GM18858 (cell line): ENCODE measurements around the gene MAP3K20.
A peak's percentile ranks its signal among the peaks of the same experiment; 100 is the strongest.

Source experiments
- ATAC-seq: cut with Tn5 transposase; IDR thresholded peaks from one replicate; pipeline ENCODE4 v1.9.1; 2021; ENCODE audit not compliant: unreplicated experiment

The MAP3K20 gene

GRCh38 chr2:173050684-173051083 lies 25.0 kb upstream of the MAP3K20 start:
- no peak for ATAC-seq

- no peak for ATAC-seq
These were observed 24.0 kb upstream of the MAP3K20 start for GRCh38 chr2:173051463-173052215.

GRCh38 chr2:173053043-173053699 lies 22.5 kb upstream of the MAP3K20 start:
- no peak for ATAC-seq

GRCh38 chr2:173054466-173054865 lies 21.2 kb upstream of the MAP3K20 start:
- ATAC-seq, result no peak

GRCh38 chr2:173056705-173057364 lies 18.8 kb upstream of the MAP3K20 start:
- no peak for ATAC-seq

GRCh38 chr2:173058097-173058496 lies 17.5 kb upstream of the MAP3K20 start:
- ATAC-seq, result no peak

GRCh38 chr2:173058673-173059072 lies 17.0 kb upstream of the MAP3K20 start:
- ATAC-seq, result no peak

GRCh38 chr2:173059292-173059691 lies 16.4 kb upstream of the MAP3K20 start:
- ATAC-seq, result no peak

GRCh38 chr2:173059971-173060461 lies 15.6 kb upstream of the MAP3K20 start:
- ATAC-seq, result no peak

GRCh38 chr2:173062801-173063200 lies 12.8 kb upstream of the MAP3K20 start:
- ATAC-seq, result no peak

- no peak for ATAC-seq
These were observed 11.4 kb upstream of the MAP3K20 start for GRCh38 chr2:173064151-173064805.

GRCh38 chr2:173066887-173067676 lies 8.6 kb upstream of the MAP3K20 start:
- ATAC-seq, result no peak

- no peak for ATAC-seq
These were observed 428 bp upstream of the MAP3K20 start for GRCh38 chr2:173075056-173075780.

GRCh38 chr2:173076581-173077345 lies 1.1 kb downstream of the MAP3K20 start:
- peak; percentile 7 for ATAC-seq

- no peak for ATAC-seq
These were observed 2.0 kb downstream of the MAP3K20 start for GRCh38 chr2:173077506-173078177.

- no peak for ATAC-seq
These were observed 3.5 kb downstream of the MAP3K20 start for GRCh38 chr2:173079141-173079540.

- no peak for ATAC-seq
These were observed 4.6 kb downstream of the MAP3K20 start for GRCh38 chr2:173079973-173080860.
